Thoracic aorta endothelial cell (primary cell): ENCODE results near the gene DDX23. TPM values are rescaled to one million over a fixed set of nuclear protein-coding genes. Genes with fewer than 3 reads are reported as not detected.

Experiments
- small RNA-seq: library from RNA; depleted of rRNA; stranded (forward); fragments of <200 nt; gene quantifications from one replicate; pipeline ENCODE3, GENCODE V24; 2012
- total RNA-seq: library from RNA; depleted of rRNA; stranded (reverse); fragments of >200 nt; gene quantifications from 2 replicates; pipeline ENCODE4 v1.2.3, GENCODE V29; 2012

The DDX23 gene
- total RNA-seq: 78.9 and 94.9 TPM in 2 replicates

GRCh38 chr12:48851883-48852733 lies at the start of gene DDX23:
DDX23 (minus strand) TSS chr12:48852163; CDS start chr12:48845782, 6,381 bp downstream.

GRCh38 chr12:48865281-48866051 lies 13.5 kb upstream of the DDX23 start, which contains the start of gene RND1:
RND1 (minus strand) TSS chr12:48865870; CDS start chr12:48865767, 103 bp downstream.

DNA sequence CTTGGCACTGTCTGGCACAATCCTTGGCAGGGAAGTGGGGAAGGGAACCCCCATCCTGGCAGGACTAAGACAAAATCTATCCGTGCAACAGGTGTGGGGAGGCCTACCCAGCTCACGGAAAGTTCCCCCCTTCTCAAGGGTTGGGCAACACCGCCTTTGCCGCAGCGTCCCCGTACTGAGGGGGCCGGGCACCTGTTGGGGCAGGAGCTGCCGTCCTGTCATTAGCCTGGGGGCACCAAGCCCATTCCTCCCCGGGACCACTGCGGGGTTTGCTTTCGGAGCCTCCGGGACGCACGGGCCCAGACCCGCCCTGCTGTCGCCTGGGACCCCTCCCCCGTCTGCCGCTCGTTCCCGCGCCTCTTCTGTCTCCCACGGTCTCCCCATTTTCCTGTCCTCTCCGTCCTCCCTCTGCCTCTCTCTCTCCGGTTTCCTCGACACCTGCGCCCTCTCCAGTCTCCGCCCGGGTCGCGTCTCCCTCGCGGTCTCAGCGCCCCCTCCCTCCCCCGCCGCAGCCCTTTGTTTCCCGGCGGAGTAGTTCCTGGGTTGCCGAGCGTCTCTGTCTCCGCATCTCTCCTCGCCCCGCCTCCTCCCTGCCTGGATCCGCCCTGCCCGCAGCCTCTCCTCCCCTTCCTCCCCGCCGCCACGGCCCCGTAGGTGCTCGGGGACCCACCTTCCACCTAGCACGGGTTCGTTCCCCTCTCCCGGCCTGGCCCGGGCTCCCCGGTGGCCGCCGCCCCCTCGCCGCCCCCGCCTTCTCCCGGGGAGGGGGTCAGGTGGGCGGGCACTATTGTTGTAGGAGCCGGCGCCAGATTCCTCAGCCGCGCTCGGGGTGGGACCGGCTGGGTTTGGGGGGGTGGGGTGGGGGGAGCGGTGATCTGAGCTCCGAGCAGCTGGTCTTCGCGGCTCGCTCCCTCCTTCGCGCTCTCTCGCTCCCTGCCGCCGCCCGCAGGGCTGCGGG lies 33.8 kb downstream of the DDX23 start, which contains the start of gene CACNB3:
Gene CACNB3 (plus strand): TSS at position 624 of the 958 bp plus-strand sequence. CDS start 434 bp downstream, outside the sequence.

DNA sequence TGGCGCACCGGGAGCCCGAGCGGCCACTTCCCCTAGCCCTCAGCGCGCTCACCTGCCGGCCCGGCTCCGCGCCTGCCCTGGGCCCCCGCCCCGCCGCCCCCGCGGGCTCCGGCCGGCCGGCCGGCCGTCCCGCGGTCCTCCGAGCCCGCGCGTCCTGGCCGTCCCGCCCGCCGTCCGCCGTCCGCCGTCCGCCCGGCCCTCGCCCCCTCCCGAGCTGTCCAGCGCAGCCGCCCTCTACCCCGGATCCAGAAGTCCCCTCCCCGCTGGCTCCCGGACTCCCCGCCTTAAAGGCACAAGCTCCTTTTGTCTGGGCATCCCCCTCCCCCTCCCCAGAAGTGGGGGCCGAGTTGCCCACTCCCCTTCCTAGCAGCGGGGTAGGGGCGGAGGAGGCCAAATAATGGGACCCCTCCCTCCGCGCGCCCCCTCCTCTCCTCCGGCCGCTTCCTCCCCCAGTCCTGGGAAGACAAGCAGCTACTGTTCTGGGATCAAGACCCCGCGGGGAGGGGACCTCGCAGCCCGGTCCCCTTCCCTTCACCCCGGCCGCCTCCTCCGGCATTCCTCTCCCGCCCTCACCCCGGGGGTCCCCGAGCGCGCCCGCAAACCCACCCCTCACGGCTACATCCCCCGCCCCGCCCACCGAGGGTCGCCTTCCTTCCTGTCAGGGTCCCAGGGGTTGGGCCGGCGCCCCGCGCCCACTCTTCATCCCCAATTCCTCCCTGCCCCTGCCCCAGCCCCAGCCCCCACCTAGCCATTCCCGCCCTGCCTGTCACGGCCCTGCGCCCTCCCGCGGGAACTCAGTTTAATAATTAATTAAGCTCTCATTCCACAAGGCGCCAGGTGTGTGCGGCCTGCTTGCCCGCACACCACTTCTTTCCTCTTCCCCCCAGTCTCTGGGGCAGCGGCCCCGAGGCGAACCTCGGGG lies 62.8 kb downstream of the DDX23 start, which contains the start of gene ADCY6:
Gene ADCY6 (minus strand): TSS at position 236 of the 922 bp plus-strand sequence. CDS start 5,655 bp downstream, outside the sequence.

Small RNAs within 50 kb of the gene (small RNA-seq; reads per million reads assigned to genes)
- not detected for gene RF00019
- gene RNU6-600P: not detected

Other genes starting within 250 kb of the DDX23 start
- 51.3 and 68.6 TPM in 2 replicates for gene KANSL2, start 169.9 kb downstream of the DDX23 start, total RNA-seq
- 34.4 and 40.2 TPM in 2 replicates for gene CCNT1, start 135.5 kb downstream of the DDX23 start, total RNA-seq
- gene ADCY6, start 63.1 kb downstream of the DDX23 start, total RNA-seq: 29.1 and 31.9 TPM in 2 replicates
- gene CACNB3, start 33.7 kb downstream of the DDX23 start, total RNA-seq: 23.4 and 26.6 TPM in 2 replicates
- 0.57 and 1.5 TPM in 2 replicates for gene RND1, start 13.7 kb upstream of the DDX23 start, total RNA-seq
- gene FKBP11, start 73.3 kb upstream of the DDX23 start, total RNA-seq: 21.0 and 29.2 TPM in 2 replicates
- gene ARF3, start 105.3 kb upstream of the DDX23 start, total RNA-seq: 83.8 and 102 TPM in 2 replicates
- 0.07 and 0.13 TPM in 2 replicates for gene WNT10B, start 119.6 kb upstream of the DDX23 start, total RNA-seq
- not detected in 2 replicates for gene WNT1, start 126.2 kb upstream of the DDX23 start, total RNA-seq
- 0.13 and 0.29 TPM in 2 replicates for gene DDN, start 147.2 kb upstream of the DDX23 start, total RNA-seq
- gene PRKAG1, start 166.6 kb upstream of the DDX23 start, total RNA-seq: 55.2 and 56.5 TPM in 2 replicates
- 66.4 and 79.6 TPM in 2 replicates for gene KMT2D, start 208.6 kb upstream of the DDX23 start, total RNA-seq
- gene RHEBL1, start 217.8 kb upstream of the DDX23 start, total RNA-seq: 0.66 and 1.4 TPM in 2 replicates
- gene DHH, start 242.6 kb upstream of the DDX23 start, total RNA-seq: 5.3 and 9.0 TPM in 2 replicates